SHP77 (cell line): Measurements from ENCODE around the gene ABTB1.

Source experiments
- DNase-seq, 2 experiments: peaks; one replicate each; lab custom pipeline; 2025; lab: John Stamatoyannopoulos, UW

ABTB1 gene

GRCh38 chr3:127720161-127720823 lies 47.5 kb downstream of the ABTB1 start:
- DNase-seq, result no peak

GRCh38 chr3:127720985-127721935 lies 48.5 kb downstream of the ABTB1 start:
- DNase-seq, result no peak

- DNase-seq, result no peak
Measured at GRCh38 chr3:127722091-127722784, 49.5 kb downstream of the ABTB1 start.

GRCh38 chr3:127723011-127723567 lies 50.3 kb downstream of the ABTB1 start:
- DNase-seq, result no peak

GRCh38 chr3:127726894-127727293 lies 54.1 kb downstream of the ABTB1 start:
- DNase-seq, result no peak

GRCh38 chr3:127728417-127729015 lies 55.8 kb downstream of the ABTB1 start:
- no peak for DNase-seq

- DNase-seq, result no peak
Measured at GRCh38 chr3:127729556-127730056, 56.9 kb downstream of the ABTB1 start.

- no peak for DNase-seq
Measured at GRCh38 chr3:127730171-127730570, 57.4 kb downstream of the ABTB1 start.
